Panc1 (cell line): ENCODE measurements around the gene GPR42. TPM values are rescaled to one million over a fixed set of nuclear protein-coding genes. Genes with fewer than 3 reads are reported as not detected.

Experiments used
- ATAC-seq: fragments of 200-7000 bp; cut with Tn5 transposase; 2 replicates; pipeline ENCODE4 v1.9.1; 2020; ENCODE audit warnings: mild to moderate bottlenecking, moderate library complexity
- BruUV-seq: library from RNA; stranded (reverse); fragments of 400-500 nt; replicated peaks from 2 replicates; lab custom pipeline; 2021; lab: Mats Ljungman, UMichigan
- CTCF ChIA-PET: fragments of 300-600 bp; sonication (Branson Sonifier 250); formaldehyde crosslinking; loops from one replicate; lab custom pipeline; 2022; ENCODE audit warnings: antibody characterized with exemption; lab: Charles Lee
- POLR2A ChIA-PET: fragments of 300-600 bp; sonication (Branson Sonifier 250); formaldehyde crosslinking; loops from one replicate; lab custom pipeline; 2022; ENCODE audit warnings: antibody characterized with exemption; lab: Charles Lee
- DNase-seq: peaks from one replicate; pipeline ENCODE4 v3.0.0-alpha.2; 2010; ENCODE audit warnings: low read depth, low spot score
- H3K27ac ChIP-seq: 2 replicates; pipeline ENCODE4 v1.5.1; 2011; ENCODE audit warnings: mild to moderate bottlenecking, low read length, inconsistent platforms
- H3K27me3 ChIP-seq: fragments of 200-500 bp; sonication (Bioruptor generic); 2 replicates; pipeline ENCODE4 v1.6.0; 2014; ENCODE audit warnings: low read length, inconsistent platforms; ENCODE audit not compliant: control insufficient read depth, insufficient read depth
- H3K36me3 ChIP-seq: fragments of 200-500 bp; sonication (Bioruptor generic); 2 replicates; pipeline ENCODE4 v1.5.1; 2014; ENCODE audit warnings: inconsistent platforms, mild to moderate bottlenecking, low read length, moderate library complexity; ENCODE audit not compliant: control insufficient read depth, insufficient read depth
- H3K4me1 ChIP-seq: 2 replicates; pipeline ENCODE4 v1.5.1; 2011; ENCODE audit warnings: inconsistent platforms, mild to moderate bottlenecking, low read length, moderate library complexity; ENCODE audit not compliant: control insufficient read depth, insufficient read depth
- H3K4me3 ChIP-seq, 2 experiments: 2 replicates each; pipeline ENCODE4 v1.5.1; 2011 to 2012; ENCODE audit warnings: low read depth in 2 of 2, low read length in 2 of 2, mild to moderate bottlenecking in 2 of 2, inconsistent platforms in 1 of 2, moderate library complexity in 1 of 2
- H3K9me3 ChIP-seq: fragments of 200-500 bp; sonication (Bioruptor generic); 2 replicates; pipeline ENCODE4 v1.5.1; 2014; ENCODE audit warnings: low read depth, mild to moderate bottlenecking, inconsistent platforms, low read length, moderate library complexity; ENCODE audit not compliant: control insufficient read depth, insufficient read depth
- CTCF ChIP-seq: fragments of 450-650 bp; IDR thresholded peaks from 2 replicates; pipeline ENCODE4 v1.5.1; 2017; ENCODE audit warnings: mild to moderate bottlenecking
- POLR2AphosphoS5 ChIP-seq: IDR thresholded peaks from 2 replicates; pipeline ENCODE4 v1.6.1; 2012; ENCODE audit warnings: mild to moderate bottlenecking, low read depth, low read length, moderate library complexity
- REST ChIP-seq, 2 experiments: IDR thresholded peaks; 2 replicates each; pipeline ENCODE4 v1.6.1; 2011 to 2012; ENCODE audit warnings: low read depth in 2 of 2, control low read depth in 1 of 2, low read length in 1 of 2, mild to moderate bottlenecking in 1 of 2, moderate library complexity in 1 of 2; ENCODE audit not compliant: insufficient read depth in 1 of 2
- SIN3A ChIP-seq: IDR thresholded peaks from 2 replicates; pipeline ENCODE4 v1.6.1; 2012; ENCODE audit warnings: low read depth, mild to moderate bottlenecking, low read length, moderate library complexity, borderline replicate concordance; ENCODE audit not compliant: insufficient read depth
- TCF7L2 ChIP-seq: IDR thresholded peaks from 2 replicates; pipeline ENCODE4 v1.6.1; 2011; ENCODE audit warnings: mild to moderate bottlenecking, low read depth, low read length, inconsistent platforms
- in situ Hi-C: cut with HindIII; loops from 2 replicates; pipeline ENCODE4 v1.10.0; 2016; ENCODE audit warnings: low sequenced_read_pairs, low pct_unique_long_range_greater_than_20kb
- intact Hi-C: fragments of 100-400 bp; cut with micrococcal nuclease; formaldehyde crosslinking; loops from one replicate; pipeline ENCODE4 v1.10.0; 2022; ENCODE audit not compliant: unreplicated experiment
- total RNA-seq: library from RNA; stranded (reverse); gene quantifications from one replicate; pipeline ENCODE4 v1.2.1, GENCODE V29; 2021; ENCODE audit not compliant: unreplicated experiment

The GPR42 gene
- total RNA-seq, 1 experiment from 2014 or later = not detected

- BruUV-seq = no TSS peak
- POLR2A ChIA-PET = no interaction called here
- TF ChIP-seq REST (IDR thresholded peaks at IDR 0.05; ENCODE audit: insufficient read depth in 1 of 2, low read depth in 2 of 2, low read length in 1 of 2) = no peak
- TF ChIP-seq POLR2AphosphoS5 = no peak
- TF ChIP-seq TCF7L2 = no peak
- no peak for TF ChIP-seq SIN3A
- no peak for TF ChIP-seq CTCF
Observed at GRCh38 chr19:35330475-35330874, 40.4 kb upstream of the GPR42 start.

GRCh38 chr19:35331551-35332214, 39.2 kb upstream of the GPR42 start:
- no peak for DNase-seq
- POLR2A ChIA-PET = no interaction called here
- in situ Hi-C loops = no loop called here
- ATAC-seq = no peak
- Histone ChIP-seq H3K4me1 (no peaks in the 10 kb centered on the region), H3K36me3 (no peaks in the 10 kb centered on the region), H3K27ac (no peak overlapping the region), H3K27me3 (no peaks in the 10 kb centered on the region), H3K4me3 (no peak overlapping the region), H3K9me3 (no peaks in the 10 kb centered on the region)
- CTCF ChIA-PET = no interaction called here
- BruUV-seq = no TSS peak
- TF ChIP-seq POLR2AphosphoS5 = no peak
- no peak for TF ChIP-seq REST (IDR thresholded peaks at IDR 0.05; ENCODE audit: insufficient read depth in 1 of 2, low read depth in 2 of 2, low read length in 1 of 2)
- no peak for TF ChIP-seq SIN3A
- TF ChIP-seq CTCF = no peak
- TF ChIP-seq TCF7L2 = no peak
- intact Hi-C loops = no loop called here

More at GRCh38 chr19:35330475-35330874, 40.4 kb upstream of the GPR42 start:
- Histone ChIP-seq H3K4me1 (no peaks in the 10 kb centered on the region), H3K27me3 (no peaks in the 10 kb centered on the region), H3K36me3 (no peaks in the 10 kb centered on the region), H3K4me3 (no peak overlapping the region), H3K9me3 (no peaks in the 10 kb centered on the region), H3K27ac (no peak overlapping the region)
- ATAC-seq = no peak
- intact Hi-C loops (no loop called here), in situ Hi-C loops (no loop called here)
- DNase-seq = no peak
- CTCF ChIA-PET = no interaction called here
